DND-41 (cell line): Measurements from ENCODE around the gene NCOA3.

Source experiments
- ATAC-seq: fragments of 200-7000 bp; cut with Tn5 transposase; 3 replicates; pipeline ENCODE4 v1.9.1; 2021; ENCODE audit warnings: low read depth; ENCODE audit not compliant: insufficient read depth
- DNase-seq: peaks from one replicate; pipeline ENCODE4 v3.0.0-alpha.2; 2020
- H2AFZ ChIP-seq: 2 replicates; pipeline ENCODE4 v1.6.0; 2012; ENCODE audit warnings: low read depth, low read length
- H3K27ac ChIP-seq: 2 replicates; pipeline ENCODE4 v1.5.1; 2012; ENCODE audit warnings: low read length, inconsistent platforms
- H3K27me3 ChIP-seq: fragments of 200-600 bp; sonication (generic); 2 replicates; pipeline ENCODE4 v1.6.0; 2012; ENCODE audit warnings: low read length, mild to moderate bottlenecking, inconsistent platforms; ENCODE audit not compliant: insufficient read depth, poor library complexity
- H3K36me3 ChIP-seq: 2 replicates; pipeline ENCODE4 v1.5.1; 2012; ENCODE audit warnings: low read length, inconsistent platforms; ENCODE audit not compliant: insufficient read depth
- H3K4me1 ChIP-seq: 2 replicates; pipeline ENCODE4 v1.5.1; 2012; ENCODE audit warnings: mild to moderate bottlenecking, low read length; ENCODE audit not compliant: insufficient read depth
- H3K4me2 ChIP-seq: 2 replicates; pipeline ENCODE4 v1.6.0; 2012; ENCODE audit warnings: mild to moderate bottlenecking, moderate library complexity, low read length, inconsistent platforms; ENCODE audit not compliant: insufficient read depth
- H3K4me3 ChIP-seq, 2 experiments: fragments of 200-600 bp in 1 of 2; shearing (Covaris generic) in 1 of 2; 2 replicates each; pipeline ENCODE4 v1.5.1; 2012 to 2016; ENCODE audit warnings: inconsistent platforms in 2 of 2, low read length in 2 of 2, mild to moderate bottlenecking in 2 of 2, low read depth in 1 of 2, moderate library complexity in 1 of 2
- H3K79me2 ChIP-seq: 2 replicates; pipeline ENCODE4 v1.6.0; 2012; ENCODE audit warnings: low read length, inconsistent platforms; ENCODE audit not compliant: insufficient read depth
- H3K9ac ChIP-seq: 2 replicates; pipeline ENCODE4 v1.6.0; 2012; ENCODE audit warnings: low read depth, mild to moderate bottlenecking, inconsistent platforms, low read length, moderate library complexity
- H3K9me3 ChIP-seq: 2 replicates; pipeline ENCODE4 v1.5.1; 2012; ENCODE audit warnings: low read length, moderate library complexity, mild to moderate bottlenecking, inconsistent platforms; ENCODE audit not compliant: insufficient read depth, severe bottlenecking
- H4K20me1 ChIP-seq: 2 replicates; pipeline ENCODE4 v1.6.0; 2012; ENCODE audit warnings: low read length; ENCODE audit not compliant: insufficient read depth
- EZH2 ChIP-seq: IDR thresholded peaks from 3 replicates; pipeline ENCODE4 v1.6.1; 2012; ENCODE audit warnings: borderline replicate concordance, low read depth, mild to moderate bottlenecking, moderate library complexity, low read length, inconsistent platforms; ENCODE audit not compliant: severe bottlenecking
- TF ChIP-seq, protein P1 (sequence below): IDR thresholded peaks from 2 replicates; pipeline ENCODE4 v1.5.1; 2012; ENCODE audit warnings: borderline replicate concordance, low read length, moderate library complexity, mild to moderate bottlenecking; ENCODE audit not compliant: poor library complexity, severe bottlenecking; ENCODE audit errors: extremely low read depth

NCOA3 gene

DNA sequence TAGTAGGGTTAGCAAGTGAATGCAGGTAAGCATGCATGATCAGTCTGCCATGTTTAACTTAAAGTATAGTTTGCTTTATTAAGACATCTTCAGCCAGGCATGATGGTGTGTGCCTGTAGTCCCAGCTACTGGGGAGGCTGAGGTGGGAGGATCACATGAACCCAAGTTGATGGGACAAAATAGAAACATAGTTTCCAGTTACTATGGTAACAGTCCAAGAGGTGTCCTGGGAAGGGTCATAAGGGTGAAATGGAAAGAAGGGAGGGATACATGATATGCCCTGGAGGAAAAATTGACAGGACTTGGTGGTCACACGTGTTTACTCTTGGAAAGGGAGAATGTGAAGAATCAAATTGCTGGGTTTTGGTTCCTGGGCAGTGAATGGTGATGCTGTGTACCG, 143.9 kb downstream of the NCOA3 start:
- H3K9ac ChIP-seq: no peak overlapping the region
- H3K4me1 ChIP-seq: no peaks in the 10 kb centered on the region
- no peaks in the 10 kb centered on the region for H3K9me3 ChIP-seq
- H4K20me1 ChIP-seq: no peaks in the 10 kb centered on the region
- no peak for TF ChIP-seq EZH2
- TF ChIP-seq, protein P1, sequence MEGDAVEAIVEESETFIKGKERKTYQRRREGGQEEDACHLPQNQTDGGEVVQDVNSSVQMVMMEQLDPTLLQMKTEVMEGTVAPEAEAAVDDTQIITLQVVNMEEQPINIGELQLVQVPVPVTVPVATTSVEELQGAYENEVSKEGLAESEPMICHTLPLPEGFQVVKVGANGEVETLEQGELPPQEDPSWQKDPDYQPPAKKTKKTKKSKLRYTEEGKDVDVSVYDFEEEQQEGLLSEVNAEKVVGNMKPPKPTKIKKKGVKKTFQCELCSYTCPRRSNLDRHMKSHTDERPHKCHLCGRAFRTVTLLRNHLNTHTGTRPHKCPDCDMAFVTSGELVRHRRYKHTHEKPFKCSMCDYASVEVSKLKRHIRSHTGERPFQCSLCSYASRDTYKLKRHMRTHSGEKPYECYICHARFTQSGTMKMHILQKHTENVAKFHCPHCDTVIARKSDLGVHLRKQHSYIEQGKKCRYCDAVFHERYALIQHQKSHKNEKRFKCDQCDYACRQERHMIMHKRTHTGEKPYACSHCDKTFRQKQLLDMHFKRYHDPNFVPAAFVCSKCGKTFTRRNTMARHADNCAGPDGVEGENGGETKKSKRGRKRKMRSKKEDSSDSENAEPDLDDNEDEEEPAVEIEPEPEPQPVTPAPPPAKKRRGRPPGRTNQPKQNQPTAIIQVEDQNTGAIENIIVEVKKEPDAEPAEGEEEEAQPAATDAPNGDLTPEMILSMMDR: no peak
- H2AFZ ChIP-seq: no peak overlapping the region
- H3K79me2 ChIP-seq: no peaks in the 10 kb centered on the region
- no peaks in the 10 kb centered on the region for H3K27me3 ChIP-seq
- no peak overlapping the region for H3K4me2 ChIP-seq
- H3K4me3 ChIP-seq: no peak overlapping the region
- no peak for ATAC-seq
- H3K27ac ChIP-seq: no peak overlapping the region
- no peak for DNase-seq
- H3K36me3 ChIP-seq: peaks cover 64% of the 10 kb centered on the region

DNA sequence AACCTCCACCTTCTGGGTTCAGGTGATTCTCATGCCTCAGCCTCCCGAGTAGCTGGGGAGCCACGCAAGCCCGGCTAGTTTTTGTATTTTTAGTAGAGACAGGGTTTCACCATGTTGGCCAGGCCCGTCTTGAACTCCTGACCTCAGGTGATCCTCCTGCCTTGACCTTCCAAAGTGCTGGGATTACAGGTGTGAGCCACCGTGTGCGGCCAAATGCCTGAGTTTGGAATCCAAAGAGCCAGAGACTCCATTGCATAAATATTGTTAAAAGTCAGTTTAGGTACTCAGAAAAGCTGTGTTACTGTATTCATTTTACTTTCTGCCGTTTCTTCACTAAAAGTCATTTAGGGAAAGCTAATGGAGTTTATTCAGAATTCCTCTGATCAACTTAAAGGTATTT, 146.3 kb downstream of the NCOA3 start:
- no peak overlapping the region for H3K9ac ChIP-seq
- no peak overlapping the region for H3K4me2 ChIP-seq
- H3K79me2 ChIP-seq: no peaks in the 10 kb centered on the region
- H3K27ac ChIP-seq: no peak overlapping the region
- ATAC-seq (no peak), DNase-seq (no peak)
- H4K20me1 ChIP-seq: no peaks in the 10 kb centered on the region
- H2AFZ ChIP-seq: no peak overlapping the region
- peaks cover 66% of the 10 kb centered on the region for H3K36me3 ChIP-seq
- H3K27me3 ChIP-seq: no peaks in the 10 kb centered on the region
- H3K4me3 ChIP-seq: no peak overlapping the region
- no peak for TF ChIP-seq EZH2
- TF ChIP-seq, protein P1: no peak
- H3K9me3 ChIP-seq: no peaks in the 10 kb centered on the region
- H3K4me1 ChIP-seq: no peaks in the 10 kb centered on the region

GRCh38 chr20:47648943-47649342, 147.3 kb downstream of the NCOA3 start:
- ATAC-seq (no peak), DNase-seq (no peak)
- H3K4me2 ChIP-seq: no peak overlapping the region
- H3K4me1 ChIP-seq: no peaks in the 10 kb centered on the region
- no peak overlapping the region for H2AFZ ChIP-seq
- H3K9ac ChIP-seq: no peak overlapping the region
- H4K20me1 ChIP-seq: no peaks in the 10 kb centered on the region
- TF ChIP-seq, protein P1: no peak
- no peaks in the 10 kb centered on the region for H3K79me2 ChIP-seq
- H3K27ac ChIP-seq: no peak overlapping the region
- H3K36me3 ChIP-seq: peaks cover 69% of the 10 kb centered on the region
- H3K4me3 ChIP-seq: no peak overlapping the region
- H3K27me3 ChIP-seq: no peaks in the 10 kb centered on the region
- H3K9me3 ChIP-seq: no peaks in the 10 kb centered on the region

DNA sequence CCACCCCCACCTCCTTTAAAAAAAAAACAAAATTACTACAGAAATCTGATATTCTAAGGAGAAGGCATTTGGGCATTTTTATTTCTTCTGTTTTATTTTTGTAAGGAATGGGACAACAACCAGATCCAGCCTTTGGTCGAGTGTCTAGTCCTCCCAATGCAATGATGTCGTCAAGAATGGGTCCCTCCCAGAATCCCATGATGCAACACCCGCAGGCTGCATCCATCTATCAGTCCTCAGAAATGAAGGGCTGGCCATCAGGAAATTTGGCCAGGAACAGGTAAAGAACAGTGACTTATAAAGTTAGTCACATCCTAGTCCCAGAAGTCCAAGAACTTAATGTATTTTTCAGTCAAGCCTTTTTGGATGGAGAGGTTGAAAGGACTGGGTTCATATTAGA, 150.6 kb downstream of the NCOA3 start:
- H3K79me2 ChIP-seq: no peaks in the 10 kb centered on the region
- H4K20me1 ChIP-seq: no peaks in the 10 kb centered on the region
- H2AFZ ChIP-seq: no peak overlapping the region
- no peaks in the 10 kb centered on the region for H3K27me3 ChIP-seq
- peaks cover 50% of the 10 kb centered on the region for H3K36me3 ChIP-seq
- DNase-seq (no peak), ATAC-seq (no peak)
- no peak overlapping the region for H3K27ac ChIP-seq
- no peak overlapping the region for H3K4me2 ChIP-seq
- TF ChIP-seq EZH2: no peak
- TF ChIP-seq, protein P1: no peak
- no peaks in the 10 kb centered on the region for H3K4me1 ChIP-seq
- H3K4me3 ChIP-seq: no peak overlapping the region
- H3K9ac ChIP-seq: no peak overlapping the region
- no peaks in the 10 kb centered on the region for H3K9me3 ChIP-seq
